Embryonic facial prominence (tissue), 1 donor: ENCODE measurements around the gene PDLIM3.
"Not testable (repeated sequence)": the region's sequence is repeated elsewhere in the genome, so short reads cannot be mapped to it uniquely, and the experiment has no call there.

Experiments used
- DNase-seq: peaks from one replicate; pipeline ENCODE4 v3.0.0-alpha.2; 2016; ENCODE audit errors: extremely low spot score

The PDLIM3 gene

GRCh38 chr4:185552254-185552653 lies 16.9 kb upstream of the PDLIM3 start:
- DNase-seq = no peak

GRCh38 chr4:185550933-185551332 lies 15.6 kb upstream of the PDLIM3 start:
- DNase-seq = no peak

- DNase-seq = no peak
Observed at GRCh38 chr4:185549095-185549639, 13.9 kb upstream of the PDLIM3 start.

GRCh38 chr4:185548587-185548986 lies 13.3 kb upstream of the PDLIM3 start:
- no peak for DNase-seq

GRCh38 chr4:185546335-185546734 lies 11.0 kb upstream of the PDLIM3 start:
- DNase-seq = no peak

GRCh38 chr4:185542626-185543315 lies 7.5 kb upstream of the PDLIM3 start:
- DNase-seq = no peak

- no peak for DNase-seq
Observed at GRCh38 chr4:185541251-185541727, 6.0 kb upstream of the PDLIM3 start.

- no peak for DNase-seq
Observed at GRCh38 chr4:185540487-185541120, 5.3 kb upstream of the PDLIM3 start.

- no peak for DNase-seq
Observed at GRCh38 chr4:185540040-185540439, 4.7 kb upstream of the PDLIM3 start.

GRCh38 chr4:185538806-185539205 lies 3.5 kb upstream of the PDLIM3 start:
- no peak for DNase-seq

GRCh38 chr4:185536411-185536709 lies 1.1 kb upstream of the PDLIM3 start:
- DNase-seq = no peak

GRCh38 chr4:185535612-185536410 lies 504 bp upstream of the PDLIM3 start:
- no peak for DNase-seq

- DNase-seq = no peak
Observed at GRCh38 chr4:185534511-185534865, 819 bp downstream of the PDLIM3 start.

GRCh38 chr4:185532795-185533324 lies 2.4 kb downstream of the PDLIM3 start:
- no peak for DNase-seq

- DNase-seq = no peak
Observed at GRCh38 chr4:185532293-185532692, 3.0 kb downstream of the PDLIM3 start.

GRCh38 chr4:185531654-185532053 lies 3.7 kb downstream of the PDLIM3 start:
- DNase-seq = not testable (repeated sequence)

- DNase-seq = no peak
Observed at GRCh38 chr4:185529413-185529812, 5.9 kb downstream of the PDLIM3 start.

- DNase-seq = no peak
Observed at GRCh38 chr4:185524888-185525863, 10.1 kb downstream of the PDLIM3 start.

- DNase-seq = no peak
Observed at GRCh38 chr4:185523862-185524261, 11.4 kb downstream of the PDLIM3 start.

GRCh38 chr4:185522451-185522850 lies 12.9 kb downstream of the PDLIM3 start:
- no peak for DNase-seq

- no peak for DNase-seq
Observed at GRCh38 chr4:185520119-185520518, 15.2 kb downstream of the PDLIM3 start.
